HG03521 (cell line): ENCODE results near the gene SPINT1.

Experiments
- ATAC-seq: cut with Tn5 transposase; IDR thresholded peaks from one replicate; pipeline ENCODE4 v1.9.1; 2021; ENCODE audit warnings: mild to moderate bottlenecking, moderate library complexity; ENCODE audit not compliant: unreplicated experiment

The SPINT1 gene

GRCh38 chr15:40843885-40844695 lies at the start of gene SPINT1:
TSS of gene SPINT1 (plus strand) at chr15:40844048. CDS start at chr15:40844555, 507 bp downstream.
- ATAC-seq = no peak

GRCh38 chr15:40796041-40796440 lies 47.8 kb upstream of the SPINT1 start:
- no peak for ATAC-seq

GRCh38 chr15:40796512-40796911 lies 47.3 kb upstream of the SPINT1 start:
- ATAC-seq = no peak

- no peak for ATAC-seq
Observed at GRCh38 chr15:40799523-40799922, 44.3 kb upstream of the SPINT1 start.

- ATAC-seq = no peak
Observed at GRCh38 chr15:40803076-40803475, 40.8 kb upstream of the SPINT1 start.

GRCh38 chr15:40803688-40804087 lies 40.2 kb upstream of the SPINT1 start:
- no peak for ATAC-seq

GRCh38 chr15:40806672-40807027 lies 37.2 kb upstream of the SPINT1 start:
- ATAC-seq = no peak

GRCh38 chr15:40807028-40807887 lies 36.6 kb upstream of the SPINT1 start, which contains the start of the genes DNAJC17 and ZFYVE19:
TSS of gene DNAJC17 (minus strand) at chr15:40807473. CDS start at chr15:40807446, 27 bp downstream.
TSS of gene ZFYVE19 (plus strand) at chr15:40807089. CDS start at chr15:40807590, 501 bp downstream.
- ATAC-seq = peak; percentile 93

GRCh38 chr15:40807888-40808461 lies 35.9 kb upstream of the SPINT1 start:
- ATAC-seq = no peak

- no peak for ATAC-seq
Observed at GRCh38 chr15:40808861-40809450, 34.9 kb upstream of the SPINT1 start.

GRCh38 chr15:40812721-40813425 lies 31.0 kb upstream of the SPINT1 start:
- no peak for ATAC-seq

- ATAC-seq = no peak
Observed at GRCh38 chr15:40815042-40815698, 28.7 kb upstream of the SPINT1 start.

- ATAC-seq = no peak
Observed at GRCh38 chr15:40819048-40819447, 24.8 kb upstream of the SPINT1 start.

- ATAC-seq = no peak
Observed at GRCh38 chr15:40821195-40821594, 22.7 kb upstream of the SPINT1 start.

GRCh38 chr15:40823572-40824343 lies 20.1 kb upstream of the SPINT1 start:
- ATAC-seq = no peak

GRCh38 chr15:40825661-40826422 lies 18.0 kb upstream of the SPINT1 start:
- ATAC-seq = no peak

GRCh38 chr15:40826423-40827075 lies 17.3 kb upstream of the SPINT1 start:
- no peak for ATAC-seq
